H54 (cell line): ENCODE results near the gene FBXO31.
A peak's percentile ranks its signal among the peaks of the same experiment; 100 is the strongest.
"Not testable (repeated sequence)": the region's sequence is repeated elsewhere in the genome, so short reads cannot be mapped to it uniquely, and the experiment has no call there.

Source experiments
- DNase-seq: peaks from one replicate; pipeline ENCODE4 v3.0.0; 2011; ENCODE audit warnings: low spot score, mixed read lengths; ENCODE audit not compliant: insufficient read length
- FAIRE-seq: peaks from 3 replicates; lab custom pipeline; 2011; peaks lifted over from hg19 to GRCh38; lab: Jason Lieb, UNC
- POLR2A ChIP-seq: IDR thresholded peaks from 2 replicates; pipeline ENCODE4 v1.6.1; 2011; ENCODE audit warnings: low read depth, mild to moderate bottlenecking, low read length

The FBXO31 gene

GRCh38 chr16:87384162-87384874 lies 742 bp upstream of the FBXO31 start:
- peak; percentile 44 for DNase-seq
- no peak for FAIRE-seq
- TF ChIP-seq POLR2A = 0 out of 2 replicates have a peak, but pooled peaks have one; percentile 43

- no peak for TF ChIP-seq POLR2A
- no peak for DNase-seq
These were observed 1.4 kb downstream of the FBXO31 start for GRCh38 chr16:87382023-87382785.

GRCh38 chr16:87380881-87381280 lies 2.7 kb downstream of the FBXO31 start:
- FAIRE-seq (no peak), DNase-seq (no peak)
- TF ChIP-seq POLR2A = no peak

More at GRCh38 chr16:87382023-87382785, 1.4 kb downstream of the FBXO31 start:
- no peak for FAIRE-seq

GRCh38 chr16:87380403-87380802 lies 3.2 kb downstream of the FBXO31 start:
- DNase-seq (no peak), FAIRE-seq (no peak)
- no peak for TF ChIP-seq POLR2A

GRCh38 chr16:87379312-87379752 lies 4.2 kb downstream of the FBXO31 start:
- not testable (repeated sequence) for FAIRE-seq, DNase-seq

GRCh38 chr16:87376660-87377059 lies 6.9 kb downstream of the FBXO31 start:
- DNase-seq (no peak), FAIRE-seq (no peak)
- TF ChIP-seq POLR2A = no peak

- DNase-seq (no peak), FAIRE-seq (no peak)
- TF ChIP-seq POLR2A = no peak
These were observed 8.0 kb downstream of the FBXO31 start for GRCh38 chr16:87375426-87376135.

- DNase-seq = no peak
- no peak for TF ChIP-seq POLR2A
- FAIRE-seq = no peak
These were observed 9.3 kb downstream of the FBXO31 start for GRCh38 chr16:87374313-87374712.

GRCh38 chr16:87372305-87372704 lies 11.3 kb downstream of the FBXO31 start:
- TF ChIP-seq POLR2A = no peak
- FAIRE-seq = no peak
- no peak for DNase-seq

GRCh38 chr16:87371261-87371866 lies 12.2 kb downstream of the FBXO31 start:
- FAIRE-seq = no peak
- no peak for TF ChIP-seq POLR2A

GRCh38 chr16:87369796-87370719 lies 13.5 kb downstream of the FBXO31 start:
- no peak for TF ChIP-seq POLR2A
- DNase-seq = no peak
- no peak for FAIRE-seq

More at GRCh38 chr16:87371261-87371866, 12.2 kb downstream of the FBXO31 start:
- DNase-seq = no peak

- DNase-seq = no peak
- FAIRE-seq = no peak
- TF ChIP-seq POLR2A = no peak
These were observed 14.3 kb downstream of the FBXO31 start for GRCh38 chr16:87369117-87369765.
